ENCODE measurements around the gene NCKAP5.

NCKAP5 gene

DNA sequence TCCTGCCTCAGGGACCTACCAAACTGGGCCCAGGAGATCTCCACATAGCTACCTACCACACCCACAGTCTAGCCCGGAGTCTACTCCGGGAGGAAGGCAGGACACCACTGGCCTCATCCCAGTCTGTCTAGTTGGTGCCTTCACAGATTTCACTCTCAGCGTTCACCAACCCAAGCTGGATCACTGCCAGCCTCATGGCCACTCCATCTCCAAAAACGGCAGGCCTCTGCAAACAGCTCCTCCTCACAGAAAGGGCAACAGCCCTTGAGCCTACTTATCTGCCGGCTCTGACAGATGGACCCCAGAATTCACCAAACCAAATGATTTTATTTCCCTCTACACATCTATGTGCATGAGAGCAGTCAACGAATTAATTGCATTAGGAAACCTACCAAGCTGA, 61.3 kb downstream of the NCKAP5 start:
- Histone ChIP-seq H3K27ac (ENCODE audit: low read depth, low read length, poor library complexity, severe bottlenecking) (no peak overlapping the region), H3K4me1 (ENCODE audit: insufficient read depth, low read length, severe bottlenecking) (no peaks in the 10 kb centered on the region), H4K20me1 (ENCODE audit: insufficient read depth, low read length) (no peaks in the 10 kb centered on the region), H3K79me2 (ENCODE audit: insufficient read depth, low read length) (no peaks in the 10 kb centered on the region), H3K9me3 (ENCODE audit: low read length) (no peaks in the 10 kb centered on the region), H3K36me3 (ENCODE audit: insufficient read depth, low read length) (no peaks in the 10 kb centered on the region), H3K4me3 (ENCODE audit: low read depth, low read length, poor library complexity, severe bottlenecking) (no peak overlapping the region), H3K9ac (ENCODE audit: low read length) (no peak overlapping the region), H3F3A (ENCODE audit: insufficient read depth, low read length) (no peaks in the 10 kb centered on the region), H2AFZ (ENCODE audit: low read length) (no peak overlapping the region), H3K27me3 (ENCODE audit: insufficient read depth, low read length) (no peaks in the 10 kb centered on the region), H3K9me2 (ENCODE audit: low read depth, low read length) (no peaks in the 10 kb centered on the region), H3K4me2 (ENCODE audit: low read length) (no peak overlapping the region)
- TF ChIP-seq, protein P1, sequence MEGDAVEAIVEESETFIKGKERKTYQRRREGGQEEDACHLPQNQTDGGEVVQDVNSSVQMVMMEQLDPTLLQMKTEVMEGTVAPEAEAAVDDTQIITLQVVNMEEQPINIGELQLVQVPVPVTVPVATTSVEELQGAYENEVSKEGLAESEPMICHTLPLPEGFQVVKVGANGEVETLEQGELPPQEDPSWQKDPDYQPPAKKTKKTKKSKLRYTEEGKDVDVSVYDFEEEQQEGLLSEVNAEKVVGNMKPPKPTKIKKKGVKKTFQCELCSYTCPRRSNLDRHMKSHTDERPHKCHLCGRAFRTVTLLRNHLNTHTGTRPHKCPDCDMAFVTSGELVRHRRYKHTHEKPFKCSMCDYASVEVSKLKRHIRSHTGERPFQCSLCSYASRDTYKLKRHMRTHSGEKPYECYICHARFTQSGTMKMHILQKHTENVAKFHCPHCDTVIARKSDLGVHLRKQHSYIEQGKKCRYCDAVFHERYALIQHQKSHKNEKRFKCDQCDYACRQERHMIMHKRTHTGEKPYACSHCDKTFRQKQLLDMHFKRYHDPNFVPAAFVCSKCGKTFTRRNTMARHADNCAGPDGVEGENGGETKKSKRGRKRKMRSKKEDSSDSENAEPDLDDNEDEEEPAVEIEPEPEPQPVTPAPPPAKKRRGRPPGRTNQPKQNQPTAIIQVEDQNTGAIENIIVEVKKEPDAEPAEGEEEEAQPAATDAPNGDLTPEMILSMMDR (IDR thresholded peaks at IDR 0.05; ENCODE audit: low read length), result no peak
- no peak for TF ChIP-seq EZH2 (IDR thresholded peaks at IDR 0.05; ENCODE audit: borderline replicate concordance, low read length)

- H3K9me2 ChIP-seq (ENCODE audit: low read depth, low read length), result no peaks in the 10 kb centered on the region
- H3K27me3 ChIP-seq (ENCODE audit: insufficient read depth, low read length), result no peaks in the 10 kb centered on the region
- TF ChIP-seq EZH2 (IDR thresholded peaks at IDR 0.05; ENCODE audit: borderline replicate concordance, low read length), result no peak
- TF ChIP-seq, protein P1 (IDR thresholded peaks at IDR 0.05; ENCODE audit: low read length), result no peak
- no peaks in the 10 kb centered on the region for H3K36me3 ChIP-seq (ENCODE audit: insufficient read depth, low read length)
- H3K9ac ChIP-seq (ENCODE audit: low read length), result no peak overlapping the region
- H3K9me3 ChIP-seq (ENCODE audit: low read length), result no peaks in the 10 kb centered on the region
- no peaks in the 10 kb centered on the region for H3K4me1 ChIP-seq (ENCODE audit: insufficient read depth, low read length, severe bottlenecking)
- no peak overlapping the region for H3K4me3 ChIP-seq (ENCODE audit: low read depth, low read length, poor library complexity, severe bottlenecking)
- no peak overlapping the region for H2AFZ ChIP-seq (ENCODE audit: low read length)
- no peaks in the 10 kb centered on the region for H3F3A ChIP-seq (ENCODE audit: insufficient read depth, low read length)
- H4K20me1 ChIP-seq (ENCODE audit: insufficient read depth, low read length), result no peaks in the 10 kb centered on the region
- H3K4me2 ChIP-seq (ENCODE audit: low read length), result no peak overlapping the region
- no peaks in the 10 kb centered on the region for H3K79me2 ChIP-seq (ENCODE audit: insufficient read depth, low read length)
- H3K27ac ChIP-seq (ENCODE audit: low read depth, low read length, poor library complexity, severe bottlenecking), result no peak overlapping the region
These were observed 63.4 kb downstream of the NCKAP5 start for GRCh38 chr2:133504566-133505505.

- Histone ChIP-seq H3K9me2 (ENCODE audit: low read depth, low read length) (no peaks in the 10 kb centered on the region), H4K20me1 (ENCODE audit: insufficient read depth, low read length) (no peaks in the 10 kb centered on the region), H3F3A (ENCODE audit: insufficient read depth, low read length) (no peaks in the 10 kb centered on the region), H3K27me3 (ENCODE audit: insufficient read depth, low read length) (no peaks in the 10 kb centered on the region), H3K9ac (ENCODE audit: low read length) (no peak overlapping the region), H3K36me3 (ENCODE audit: insufficient read depth, low read length) (no peaks in the 10 kb centered on the region), H3K4me1 (ENCODE audit: insufficient read depth, low read length, severe bottlenecking) (peaks cover 8% of the 10 kb centered on the region), H3K9me3 (ENCODE audit: low read length) (no peaks in the 10 kb centered on the region), H3K79me2 (ENCODE audit: insufficient read depth, low read length) (no peaks in the 10 kb centered on the region), H3K4me2 (ENCODE audit: low read length) (no peak overlapping the region), H3K27ac (ENCODE audit: low read depth, low read length, poor library complexity, severe bottlenecking) (no peak overlapping the region), H2AFZ (ENCODE audit: low read length) (no peak overlapping the region), H3K4me3 (ENCODE audit: low read depth, low read length, poor library complexity, severe bottlenecking) (no peak overlapping the region)
- no peak for TF ChIP-seq EZH2 (IDR thresholded peaks at IDR 0.05; ENCODE audit: borderline replicate concordance, low read length)
These were observed 64.3 kb downstream of the NCKAP5 start for GRCh38 chr2:133503927-133504326.
